Germinal center (tissue), 1 donor: ENCODE measurements around the gene PARD3.
A peak's percentile ranks its signal among the peaks of the same experiment; 100 is the strongest.

Experiments used
- DNase-seq: peaks from one replicate; pipeline ENCODE4 v3.0.0; 2012; ENCODE audit warnings: mixed read lengths, low spot score

PARD3 gene

GRCh38 chr10:34537629-34538231, 277.4 kb downstream of the PARD3 start:
- DNase-seq = no peak

GRCh38 chr10:34535872-34536271, 279.2 kb downstream of the PARD3 start:
- DNase-seq = no peak

- no peak for DNase-seq
These were observed 284.3 kb downstream of the PARD3 start for GRCh38 chr10:34530778-34531177.

- no peak for DNase-seq
These were observed 286.8 kb downstream of the PARD3 start for GRCh38 chr10:34528320-34528719.

- DNase-seq = no peak
These were observed 288.1 kb downstream of the PARD3 start for GRCh38 chr10:34526758-34527730.

GRCh38 chr10:34526186-34526585, 288.9 kb downstream of the PARD3 start:
- DNase-seq = no peak

- DNase-seq = peak; percentile 13
These were observed 290.6 kb downstream of the PARD3 start for GRCh38 chr10:34524369-34525091.

- DNase-seq = no peak
These were observed 291.9 kb downstream of the PARD3 start for GRCh38 chr10:34523017-34523767.

GRCh38 chr10:34522546-34522945, 292.6 kb downstream of the PARD3 start:
- DNase-seq = peak; percentile 25

- no peak for DNase-seq
These were observed 294.6 kb downstream of the PARD3 start for GRCh38 chr10:34520510-34520909.

GRCh38 chr10:34520084-34520483, 295.0 kb downstream of the PARD3 start:
- DNase-seq = no peak

- no peak for DNase-seq
These were observed 300.8 kb downstream of the PARD3 start for GRCh38 chr10:34514290-34514689.

GRCh38 chr10:34513636-34514035, 301.5 kb downstream of the PARD3 start:
- DNase-seq = no peak

GRCh38 chr10:34507217-34507616, 307.9 kb downstream of the PARD3 start:
- no peak for DNase-seq

- no peak for DNase-seq
These were observed 308.3 kb downstream of the PARD3 start for GRCh38 chr10:34506786-34507185.

- DNase-seq = no peak
These were observed 309.8 kb downstream of the PARD3 start for GRCh38 chr10:34505338-34505737.

- no peak for DNase-seq
These were observed 310.6 kb downstream of the PARD3 start for GRCh38 chr10:34504534-34504933.

- no peak for DNase-seq
These were observed 311.4 kb downstream of the PARD3 start for GRCh38 chr10:34503704-34504103.

- DNase-seq = no peak
These were observed 315.4 kb downstream of the PARD3 start for GRCh38 chr10:34499612-34500279.

- no peak for DNase-seq
These were observed 316.3 kb downstream of the PARD3 start for GRCh38 chr10:34498821-34499220.

GRCh38 chr10:34495938-34496337, 319.2 kb downstream of the PARD3 start:
- no peak for DNase-seq
